NB4 (cell line): ENCODE results near the gene SEL1L3.

Experiments
- CTCF ChIP-seq: IDR thresholded peaks from one replicate; pipeline ENCODE4 v1.5.1; 2012; ENCODE audit warnings: low read depth, low read length
- MAX ChIP-seq: IDR thresholded peaks from 2 replicates; pipeline ENCODE4 v1.6.1; 2011; ENCODE audit warnings: low read depth, low read length
- POLR2A ChIP-seq: IDR thresholded peaks from 2 replicates; pipeline ENCODE4 v1.6.1; 2011; ENCODE audit warnings: mild to moderate bottlenecking; ENCODE audit not compliant: insufficient read length; ENCODE audit errors: extremely low read depth

GRCh38 chr4:25782482-25782881 lies 80.3 kb downstream of the SEL1L3 start:
- TF ChIP-seq POLR2A (no peak), CTCF (no peak), MAX (no peak)
